HL-60 (cell line): ENCODE measurements around the gene GCLC.
"Not testable (repeated sequence)": the region's sequence is repeated elsewhere in the genome, so short reads cannot be mapped to it uniquely, and the experiment has no call there.

Source experiments
- CTCF ChIP-seq: IDR thresholded peaks from one replicate; pipeline ENCODE4 v1.5.1; 2011; ENCODE audit warnings: low read length, control low read depth, inconsistent platforms; ENCODE audit not compliant: insufficient read depth
- GABPA ChIP-seq: IDR thresholded peaks from 2 replicates; pipeline ENCODE4 v1.6.1; 2012; ENCODE audit warnings: low read depth
- POLR2AphosphoS5 ChIP-seq: IDR thresholded peaks from 2 replicates; pipeline ENCODE4 v1.6.1; 2012; ENCODE audit warnings: low read depth
- REST ChIP-seq: IDR thresholded peaks from 2 replicates; pipeline ENCODE4 v1.6.1; 2012; ENCODE audit warnings: low read depth; ENCODE audit not compliant: insufficient replicate concordance

DNA sequence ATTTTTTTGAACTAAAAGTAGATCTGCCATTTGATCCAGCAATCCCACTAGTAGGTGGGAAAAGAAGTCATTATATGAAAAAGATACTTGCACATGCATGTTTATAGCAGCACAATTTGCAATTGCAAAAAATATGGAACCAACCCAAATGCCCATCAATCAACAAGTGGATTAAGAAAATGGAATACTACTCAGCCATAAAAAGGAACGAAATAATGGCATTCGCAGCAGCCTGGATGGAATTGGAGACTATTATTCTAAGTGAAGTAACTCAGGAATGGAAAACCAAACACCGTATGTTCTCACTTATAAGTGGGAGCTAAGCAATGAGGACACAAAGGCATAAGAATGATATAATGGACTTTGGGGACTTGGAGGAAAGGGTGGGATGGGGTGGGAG lies 27.5 kb upstream of the GCLC start:
- TF ChIP-seq POLR2AphosphoS5, CTCF, REST, GABPA: not testable (repeated sequence)
